HCT116 (cell line): ENCODE data around the gene PMS1. TPM values are rescaled to one million over a fixed set of nuclear protein-coding genes. Genes with fewer than 3 reads are reported as not detected.
"Not testable (repeated sequence)": the region's sequence is repeated elsewhere in the genome, so short reads cannot be mapped to it uniquely, and the experiment has no call there.

Source experiments
- ATAC-seq: fragments of 200-7000 bp; cut with Tn5 transposase; 2 replicates; pipeline ENCODE4 v1.9.1; 2020; ENCODE audit warnings: mild to moderate bottlenecking, moderate library complexity
- BruUV-seq: library from RNA; stranded (reverse); fragments of 400-500 nt; replicated peaks from 2 replicates; lab custom pipeline; 2021; lab: Mats Ljungman, UMichigan
- CTCF ChIA-PET: fragments of 300-600 bp; sonication (Branson Sonifier 250); formaldehyde crosslinking; loops from one replicate; lab custom pipeline; 2021; ENCODE audit warnings: antibody characterized with exemption; lab: Charles Lee
- POLR2A ChIA-PET: fragments of 300-600, 350-600 bp; sonication (Branson Sonifier 250); formaldehyde crosslinking; loops from one replicate; lab custom pipeline; 2021; ENCODE audit warnings: antibody characterized with exemption; lab: Charles Lee
- RAD21 ChIA-PET, 2 experiments: fragments of 300-600 bp; sonication (Branson Sonifier 250); formaldehyde crosslinking; loops; one replicate each; lab custom pipeline; 2023; ENCODE audit warnings: low total read pairs in 2 of 2; ENCODE audit not compliant: uncharacterized antibody in 2 of 2, unreplicated experiment in 2 of 2, low non-redundant PET in 1 of 2; lab: Charles Lee
- DNase-seq: peaks from one replicate; pipeline ENCODE4 v3.0.0-alpha.2; 2010; ENCODE audit warnings: low read depth, low spot score
- H2AFZ ChIP-seq: fragments of 200-600 bp; shearing (Covaris generic), sonication (generic); 2 replicates; pipeline ENCODE4 v1.6.1; 2017; ENCODE audit warnings: low read depth, mixed run types, mixed read lengths, antibody characterized with exemption, low read length; ENCODE audit not compliant: poor library complexity, severe bottlenecking
- H3K27ac ChIP-seq: 2 replicates; pipeline ENCODE4 v1.5.1; 2012; ENCODE audit warnings: low read depth, low read length
- H3K27me3 ChIP-seq: fragments of 200-600 bp; sonication (generic); 2 replicates; pipeline ENCODE4 v1.6.1; 2016; ENCODE audit warnings: mixed run types, low read length, mixed read lengths; ENCODE audit not compliant: insufficient read depth
- H3K36me3 ChIP-seq, 2 experiments: fragments of 200-500 bp in 1 of 2; fragments of 200-600 bp in 1 of 2; sonication (Bioruptor generic) in 1 of 2; sonication (generic) in 1 of 2; 2 replicates each; pipeline versions ENCODE4 v1.5.1 to v1.6.1; 2014 to 2016; ENCODE audit warnings: low read length in 2 of 2, inconsistent platforms in 1 of 2, mixed read lengths in 1 of 2, mixed run types in 1 of 2; ENCODE audit not compliant: insufficient read depth in 2 of 2, control insufficient read depth in 1 of 2
- H3K4me1 ChIP-seq, 2 experiments: fragments of 200-600 bp in 1 of 2; sonication (generic) in 1 of 2; 2 replicates each; pipeline versions ENCODE4 v1.5.1 to v1.6.1; 2012 to 2017; ENCODE audit warnings: low read length in 2 of 2, inconsistent platforms in 1 of 2, mild to moderate bottlenecking in 1 of 2, mixed read lengths in 1 of 2, mixed run types in 1 of 2, moderate library complexity in 1 of 2; ENCODE audit not compliant: insufficient read depth in 2 of 2, control insufficient read depth in 1 of 2
- H3K4me2 ChIP-seq: fragments of 200-600 bp; sonication (generic); 2 replicates; pipeline ENCODE4 v1.6.1; 2017; ENCODE audit warnings: mixed run types, low read length, mixed read lengths
- H3K4me3 ChIP-seq, 2 experiments: fragments of 200-600 bp in 1 of 2; sonication (generic) in 1 of 2; replicated peaks in 1 of 2; 2 replicates each; pipeline ENCODE4 v1.5.1; 2011 to 2016; ENCODE audit warnings: low read length in 2 of 2, control low read depth in 1 of 2, low read depth in 1 of 2, mild to moderate bottlenecking in 1 of 2, mixed read lengths in 1 of 2, mixed run types in 1 of 2
- H3K79me2 ChIP-seq: fragments of 200-600 bp; sonication (generic); 2 replicates; pipeline ENCODE4 v1.6.1; 2017; ENCODE audit warnings: mild to moderate bottlenecking, mixed run types, low read length, moderate library complexity, mixed read lengths; ENCODE audit not compliant: insufficient read depth
- H3K9ac ChIP-seq: fragments of 200-600 bp; sonication (generic); 2 replicates; pipeline ENCODE4 v1.6.1; 2016; ENCODE audit warnings: low read length, mixed read lengths
- H3K9me2 ChIP-seq: fragments of 200-600 bp; sonication (generic), shearing (Covaris generic); 2 replicates; pipeline ENCODE4 v1.6.1; 2017; ENCODE audit warnings: mixed run types, mild to moderate bottlenecking, moderate library complexity; ENCODE audit not compliant: insufficient read depth
- H3K9me3 ChIP-seq, 2 experiments: fragments of 200-500 bp in 1 of 2; fragments of 200-600 bp in 1 of 2; sonication (Bioruptor generic) in 1 of 2; sonication (generic) in 1 of 2; 2 replicates each; pipeline ENCODE4 v1.6.1; 2014 to 2017; ENCODE audit warnings: low read length in 2 of 2, mixed read lengths in 2 of 2, inconsistent platforms in 1 of 2, low read depth in 1 of 2, mild to moderate bottlenecking in 1 of 2, mixed run types in 1 of 2, moderate library complexity in 1 of 2; ENCODE audit not compliant: control insufficient read depth in 1 of 2, insufficient read depth in 1 of 2
- H4K20me1 ChIP-seq: fragments of 200-600 bp; sonication (generic), shearing (Covaris generic); 2 replicates; pipeline ENCODE4 v1.6.1; 2017; ENCODE audit warnings: mixed run types, mild to moderate bottlenecking, moderate library complexity; ENCODE audit not compliant: insufficient read depth
- CBX3 ChIP-seq: IDR thresholded peaks from 2 replicates; pipeline ENCODE4 v1.6.1; 2012; ENCODE audit warnings: low read depth
- CEBPB ChIP-seq: IDR thresholded peaks from 2 replicates; pipeline ENCODE4 v1.6.1; 2012; ENCODE audit warnings: low read depth
- CTCF ChIP-seq, 3 experiments: fragments of 200-600 bp in 1 of 3; sonication (generic) in 1 of 3; IDR thresholded peaks in 2 of 3; conservative IDR thresholded peaks in 1 of 3; 2 replicates each; pipeline ENCODE4 v1.5.1; 2012 to 2017; ENCODE audit warnings: low read depth in 2 of 3, low read length in 2 of 3, antibody characterized with exemption in 1 of 3, borderline replicate concordance in 1 of 3, control low read depth in 1 of 3, mild to moderate bottlenecking in 1 of 3, mixed read lengths in 1 of 3, mixed run types in 1 of 3, moderate library complexity in 1 of 3; ENCODE audit not compliant: insufficient read depth in 1 of 3
- EGR1 ChIP-seq: IDR thresholded peaks from 2 replicates; pipeline ENCODE4 v1.6.1; 2012; ENCODE audit warnings: low read depth
- EZH2 ChIP-seq: fragments of 200-600 bp; sonication (generic); IDR thresholded peaks from 2 replicates; pipeline ENCODE4 v1.6.1; 2017; ENCODE audit warnings: antibody characterized with exemption, mixed run types
- FOSL1 ChIP-seq: IDR thresholded peaks from 2 replicates; pipeline ENCODE4 v1.6.1; 2012; ENCODE audit warnings: low read depth
- POLR2A ChIP-seq: IDR thresholded peaks from 2 replicates; pipeline ENCODE4 v1.7.0; 2011; ENCODE audit warnings: borderline replicate concordance; ENCODE audit not compliant: insufficient read depth, insufficient read length; ENCODE audit errors: extremely low read depth
- POLR2AphosphoS5 ChIP-seq: IDR thresholded peaks from 2 replicates; pipeline ENCODE4 v1.6.1; 2011; ENCODE audit warnings: mild to moderate bottlenecking, low read depth, low read length, moderate library complexity
- RAD21 ChIP-seq: IDR thresholded peaks from 2 replicates; pipeline ENCODE4 v1.6.1; 2012; ENCODE audit warnings: low read depth, mild to moderate bottlenecking
- SP1 ChIP-seq: IDR thresholded peaks from 2 replicates; pipeline ENCODE4 v1.6.1; 2012; ENCODE audit warnings: low read depth
- SRF ChIP-seq: IDR thresholded peaks from 2 replicates; pipeline ENCODE4 v1.6.1; 2012; ENCODE audit warnings: low read depth
- TCF7L2 ChIP-seq: IDR thresholded peaks from 2 replicates; pipeline ENCODE4 v1.7.0; 2011; ENCODE audit warnings: borderline replicate concordance, inconsistent platforms; ENCODE audit not compliant: insufficient read depth, insufficient read length; ENCODE audit errors: extremely low read depth
- ZBTB33 ChIP-seq: IDR thresholded peaks from 2 replicates; pipeline ENCODE4 v1.6.1; 2011; ENCODE audit warnings: mild to moderate bottlenecking, low read length, moderate library complexity; ENCODE audit not compliant: insufficient replicate concordance; ENCODE audit errors: extremely low read depth
- ZNF274 ChIP-seq: fragments of 200-500 bp; sonication (Bioruptor generic); IDR thresholded peaks from 2 replicates; pipeline ENCODE4 v1.6.1; 2014; ENCODE audit warnings: mild to moderate bottlenecking, low read depth, low read length, inconsistent platforms
- intact Hi-C: fragments of 100-400 bp; cut with micrococcal nuclease; formaldehyde crosslinking; loops from 2 replicates; pipeline ENCODE4 v1.10.0; 2022
- total RNA-seq: library from RNA; stranded (reverse); gene quantifications from one replicate; pipeline ENCODE4 v1.2.1, GENCODE V29; 2021; ENCODE audit not compliant: unreplicated experiment
- TF ChIP-seq, protein P1 (sequence below): IDR thresholded peaks from 2 replicates; pipeline ENCODE4 v1.6.1; 2012

Gene PMS1
- total RNA-seq, 1 experiment from 2014 or later: 53.2 TPM

DNA sequence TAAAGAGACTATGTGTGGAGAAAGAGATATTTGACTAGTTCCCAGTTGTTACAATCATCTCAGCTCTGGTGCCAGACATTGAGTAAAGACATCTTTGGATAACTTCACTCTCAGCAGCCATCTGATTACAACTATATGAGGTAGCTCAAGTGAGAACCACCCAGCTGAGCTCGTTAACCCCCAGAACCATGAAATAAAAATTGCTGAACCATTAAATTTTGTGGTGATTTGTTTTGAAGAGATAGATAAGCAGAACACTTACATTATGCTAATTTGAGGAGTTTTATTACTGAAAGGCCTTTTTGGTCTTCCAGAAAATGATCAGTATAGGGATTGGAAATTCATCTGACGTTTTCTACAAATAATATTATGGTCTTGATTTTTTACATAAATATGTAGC lies 101.1 kb downstream of the PMS1 start (continued):
- no peak for TF ChIP-seq TCF7L2
- no peak for TF ChIP-seq EGR1
- no peak for TF ChIP-seq POLR2AphosphoS5
- no peak for TF ChIP-seq FOSL1

GRCh38 chr2:189892546-189893294 lies 108.5 kb downstream of the PMS1 start:
- CTCF ChIA-PET: not testable (repeated sequence)

GRCh38 chr2:189896809-189897208 lies 112.6 kb downstream of the PMS1 start:
- no peak overlapping the region for H3K4me3 ChIP-seq
- no peak overlapping the region for H3K9ac ChIP-seq
- no peaks in the 10 kb centered on the region for H3K27me3 ChIP-seq
- intact Hi-C loops: no loop called here
- ChIA-PET CTCF (no interaction called here), POLR2A (no interaction called here), RAD21 (no interaction called here)
- DNase-seq: no peak
- no peak overlapping the region for H3K27ac ChIP-seq
- no peaks in the 10 kb centered on the region for H3K4me1 ChIP-seq
- no peaks in the 10 kb centered on the region for H3K36me3 ChIP-seq
- H4K20me1 ChIP-seq: no peaks in the 10 kb centered on the region
- H3K4me2 ChIP-seq: no peak overlapping the region
- no peaks in the 10 kb centered on the region for H3K9me2 ChIP-seq
- no TSS peak for BruUV-seq
- no peaks in the 10 kb centered on the region for H3K79me2 ChIP-seq
- ATAC-seq: no peak
- H2AFZ ChIP-seq: no peak overlapping the region
- H3K9me3 ChIP-seq: no peaks in the 10 kb centered on the region
- TF ChIP-seq EGR1: no peak
- TF ChIP-seq CBX3: no peak
- TF ChIP-seq ZBTB33: no peak
- TF ChIP-seq RAD21: no peak
- no peak for TF ChIP-seq TCF7L2
- TF ChIP-seq ZNF274: no peak
- no peak for TF ChIP-seq EZH2
- TF ChIP-seq CEBPB: no peak
- no peak for TF ChIP-seq SRF
- no peak for TF ChIP-seq CTCF (IDR thresholded peaks at IDR 0.05 in 2 of 3, conservative IDR thresholded peaks at IDR 0.05 in 1 of 3; ENCODE audit: borderline replicate concordance in 1 of 3, insufficient read depth in 1 of 3, low read depth in 2 of 3, low read length in 2 of 3)
- no peak for TF ChIP-seq SP1
- TF ChIP-seq POLR2A: no peak
- TF ChIP-seq, protein P1, sequence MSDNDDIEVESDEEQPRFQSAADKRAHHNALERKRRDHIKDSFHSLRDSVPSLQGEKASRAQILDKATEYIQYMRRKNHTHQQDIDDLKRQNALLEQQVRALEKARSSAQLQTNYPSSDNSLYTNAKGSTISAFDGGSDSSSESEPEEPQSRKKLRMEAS: no peak

More at GRCh38 chr2:189892546-189893294, 108.5 kb downstream of the PMS1 start:
- H3K9me2 ChIP-seq, H3K9ac ChIP-seq, DNase-seq, H3K4me3 ChIP-seq, H3K27ac ChIP-seq, RAD21 ChIA-PET, intact Hi-C loops, ATAC-seq, BruUV-seq, H3K4me2 ChIP-seq, H3K27me3 ChIP-seq, POLR2A ChIA-PET, H2AFZ ChIP-seq, H3K36me3 ChIP-seq, H3K79me2 ChIP-seq, H3K4me1 ChIP-seq, H3K9me3 ChIP-seq, H4K20me1 ChIP-seq: not testable (repeated sequence)
